GM18499 (cell line): ENCODE results near the gene DOCK10.
"Not testable (repeated sequence)": the region's sequence is repeated elsewhere in the genome, so short reads cannot be mapped to it uniquely, and the experiment has no call there.

ENCODE experiments used
- ATAC-seq: cut with Tn5 transposase; IDR thresholded peaks from one replicate; pipeline ENCODE4 v1.9.1; 2021; ENCODE audit warnings: moderate number of reproducible peaks; ENCODE audit not compliant: insufficient read depth, unreplicated experiment

The DOCK10 gene

DNA sequence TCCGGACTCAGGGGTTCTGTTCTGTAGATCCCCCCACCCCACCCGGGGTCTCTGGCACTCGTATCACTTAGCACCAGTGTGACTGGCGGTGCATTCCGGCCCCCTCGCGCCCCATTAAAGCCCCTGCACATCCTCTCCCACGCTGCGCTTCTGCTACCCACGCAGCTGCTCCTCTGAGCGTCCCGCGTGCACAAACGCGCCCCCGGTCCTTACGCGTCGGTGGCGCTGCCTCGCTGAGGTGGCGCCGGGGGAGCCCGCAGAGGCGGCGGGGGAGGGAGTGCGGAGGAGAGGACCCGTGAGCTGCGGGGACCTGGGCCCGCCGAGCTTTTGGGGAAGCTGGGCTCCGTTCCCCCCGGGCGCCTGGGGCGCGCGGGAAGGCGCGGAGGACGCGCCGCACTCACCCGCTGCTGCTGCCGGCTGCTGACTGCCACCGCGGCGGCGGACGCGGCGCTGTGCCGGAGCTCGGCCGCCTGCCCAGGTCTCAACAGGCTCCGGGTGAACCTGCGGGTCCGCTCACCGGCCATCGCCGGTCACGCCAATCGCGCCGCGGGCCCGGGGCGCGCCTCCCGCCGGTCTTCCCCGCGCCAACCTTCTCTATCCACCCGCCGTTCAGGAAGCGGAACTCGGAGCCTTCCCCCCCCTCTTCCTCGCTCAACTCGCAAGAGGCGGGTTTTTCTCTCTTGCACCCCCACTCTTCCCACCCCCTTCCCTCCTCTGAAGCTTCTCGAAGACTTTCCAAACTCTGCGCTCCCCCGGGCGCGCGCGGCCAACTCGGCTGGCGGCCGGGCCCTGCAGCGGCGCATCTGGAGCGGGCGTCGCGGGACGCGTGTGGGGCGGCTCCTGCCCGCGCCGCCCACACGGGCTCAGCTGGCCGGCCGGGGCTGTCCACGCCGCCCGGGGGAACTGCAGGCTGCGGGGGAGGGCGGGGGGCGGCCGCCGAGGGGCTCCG is at the start of gene DOCK10:
TSS of gene DOCK10 (minus strand) at position 618 of the 949 bp plus-strand sequence. CDS start at position 524, 94 bp downstream.
- peak; percentile 1 for ATAC-seq

- no peak for ATAC-seq
Observed at GRCh38 chr2:225091336-225091735, 49.1 kb upstream of the DOCK10 start.

- no peak for ATAC-seq
Observed at GRCh38 chr2:225090746-225091145, 48.5 kb upstream of the DOCK10 start.

GRCh38 chr2:225086915-225087314 is 44.6 kb upstream of the DOCK10 start:
- no peak for ATAC-seq

DNA sequence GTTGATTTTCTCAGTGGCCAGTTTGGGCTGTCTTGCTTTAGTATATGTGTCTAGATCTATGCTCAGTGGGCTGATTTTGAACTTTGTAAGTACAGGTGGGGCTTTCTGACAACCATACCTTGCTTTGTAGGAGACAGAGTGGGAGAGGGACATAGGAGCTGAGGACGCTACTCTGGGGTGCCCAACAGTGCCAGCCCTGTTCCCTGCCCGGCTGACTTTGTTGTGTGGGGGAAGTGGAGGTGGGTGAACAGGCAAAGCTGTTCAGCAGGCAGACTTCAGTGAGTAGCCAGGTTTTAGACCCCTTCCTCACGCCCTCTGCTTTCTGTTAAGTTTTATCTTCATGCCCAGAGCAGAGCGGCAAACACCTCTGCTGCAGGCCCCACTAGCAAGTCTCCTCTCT is 44.2 kb upstream of the DOCK10 start:
- ATAC-seq = no peak

DNA sequence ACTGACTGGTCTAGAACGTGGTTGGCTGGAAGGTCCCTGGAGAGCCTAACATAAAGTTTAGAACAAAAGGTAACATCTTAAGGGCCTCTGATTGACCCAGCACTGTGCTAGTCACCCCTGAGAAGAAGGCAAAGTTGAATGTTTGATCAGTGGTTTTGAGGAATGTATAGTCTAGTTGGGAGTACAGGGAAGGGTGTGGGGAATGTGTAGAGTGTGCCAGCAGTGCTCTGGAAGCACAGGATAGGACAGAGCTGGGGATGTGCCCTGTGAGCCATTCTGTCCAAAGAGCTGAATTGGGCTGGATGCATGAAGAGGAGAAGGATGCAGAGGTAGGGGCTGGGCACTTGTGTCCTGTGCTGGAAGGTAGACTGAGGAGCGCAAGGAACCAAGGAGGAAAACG is 41.0 kb upstream of the DOCK10 start:
- no peak for ATAC-seq

- no peak for ATAC-seq
Observed at GRCh38 chr2:225076125-225076524, 33.9 kb upstream of the DOCK10 start.

- ATAC-seq = no peak
Observed at GRCh38 chr2:225074919-225075681, 32.8 kb upstream of the DOCK10 start.

- ATAC-seq = no peak
Observed at GRCh38 chr2:225074366-225074765, 32.1 kb upstream of the DOCK10 start.

- no peak for ATAC-seq
Observed at GRCh38 chr2:225073198-225073597, 30.9 kb upstream of the DOCK10 start.

- no peak for ATAC-seq
Observed at GRCh38 chr2:225072444-225072843, 30.2 kb upstream of the DOCK10 start.

DNA sequence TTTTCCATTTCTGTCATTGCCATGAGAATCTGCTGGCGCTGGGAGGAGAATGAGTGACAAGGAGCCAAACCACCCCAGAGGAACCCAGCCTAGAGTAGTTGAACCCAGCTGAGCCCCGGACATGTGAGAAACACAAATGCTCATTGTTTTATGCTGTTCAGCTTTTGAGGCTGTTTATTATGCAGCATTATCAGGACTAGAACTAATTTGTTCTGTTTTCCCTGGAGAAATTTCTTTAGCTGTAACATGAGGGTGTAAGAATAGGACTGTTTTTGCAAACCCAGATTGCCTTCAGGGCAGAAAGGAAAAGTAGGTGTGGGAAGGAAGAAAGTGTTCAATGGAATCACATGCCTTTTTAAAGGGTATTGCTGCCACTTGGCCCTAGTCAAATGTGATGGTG is 28.5 kb upstream of the DOCK10 start:
- no peak for ATAC-seq

DNA sequence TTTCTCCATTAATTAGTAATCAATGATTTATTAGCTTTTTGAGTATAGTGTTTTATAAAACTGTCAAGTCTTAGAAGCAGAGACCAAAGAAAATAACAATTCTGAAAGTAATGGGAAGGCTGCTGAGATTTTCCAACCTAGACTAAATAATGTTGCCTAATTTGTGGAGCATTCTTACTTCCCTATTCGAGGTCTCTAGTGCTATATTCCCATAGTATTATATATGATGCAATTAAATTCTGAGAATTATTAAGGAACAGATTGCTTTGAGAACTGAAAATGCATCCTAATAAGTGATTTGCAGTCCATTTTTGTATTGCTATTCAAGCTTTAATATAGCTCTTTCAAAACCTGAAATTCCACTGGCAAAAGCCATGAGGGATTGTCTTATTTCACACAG is 27.7 kb upstream of the DOCK10 start:
- no peak for ATAC-seq

DNA sequence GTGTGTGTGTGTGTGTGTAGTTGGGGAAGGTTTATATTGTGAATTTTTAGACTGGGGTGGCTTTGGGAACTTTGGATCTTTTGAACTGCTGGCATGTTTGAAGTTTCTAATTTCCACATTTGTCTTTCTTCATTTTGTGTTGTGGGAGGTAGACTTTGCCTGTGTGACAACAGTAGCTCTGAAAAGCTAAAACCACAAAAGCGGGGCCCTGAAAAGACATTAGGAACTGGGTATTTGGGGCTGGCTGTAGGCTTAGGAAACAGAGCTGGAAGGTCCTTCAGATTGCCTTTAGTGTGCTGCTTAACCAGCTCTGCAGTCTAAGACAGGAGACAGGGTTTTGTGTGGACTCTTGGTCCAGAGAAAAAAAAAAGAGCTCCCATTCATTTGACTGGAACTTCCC is 27.2 kb upstream of the DOCK10 start:
- no peak for ATAC-seq

DNA sequence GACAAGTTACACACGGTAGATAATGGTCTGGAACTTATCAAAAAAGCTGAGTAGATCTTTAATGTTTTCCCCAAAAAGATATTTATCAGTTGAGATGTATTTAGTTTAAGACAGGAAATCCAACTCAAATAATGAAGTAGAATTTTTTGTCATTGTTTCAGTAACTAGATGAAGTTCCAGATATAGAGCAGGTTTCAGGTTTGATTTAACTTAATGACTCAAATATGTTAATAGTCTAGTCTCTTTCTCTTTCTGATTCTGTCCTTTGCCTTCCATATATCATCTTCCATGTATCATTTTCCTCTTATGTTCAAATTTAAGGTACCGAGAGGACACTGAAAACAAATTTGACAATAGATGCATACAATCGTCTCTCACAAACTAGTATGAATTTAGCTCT is 23.6 kb upstream of the DOCK10 start:
- no peak for ATAC-seq

GRCh38 chr2:225064928-225065327 is 22.7 kb upstream of the DOCK10 start:
- no peak for ATAC-seq

GRCh38 chr2:225064362-225064761 is 22.1 kb upstream of the DOCK10 start:
- ATAC-seq = no peak

DNA sequence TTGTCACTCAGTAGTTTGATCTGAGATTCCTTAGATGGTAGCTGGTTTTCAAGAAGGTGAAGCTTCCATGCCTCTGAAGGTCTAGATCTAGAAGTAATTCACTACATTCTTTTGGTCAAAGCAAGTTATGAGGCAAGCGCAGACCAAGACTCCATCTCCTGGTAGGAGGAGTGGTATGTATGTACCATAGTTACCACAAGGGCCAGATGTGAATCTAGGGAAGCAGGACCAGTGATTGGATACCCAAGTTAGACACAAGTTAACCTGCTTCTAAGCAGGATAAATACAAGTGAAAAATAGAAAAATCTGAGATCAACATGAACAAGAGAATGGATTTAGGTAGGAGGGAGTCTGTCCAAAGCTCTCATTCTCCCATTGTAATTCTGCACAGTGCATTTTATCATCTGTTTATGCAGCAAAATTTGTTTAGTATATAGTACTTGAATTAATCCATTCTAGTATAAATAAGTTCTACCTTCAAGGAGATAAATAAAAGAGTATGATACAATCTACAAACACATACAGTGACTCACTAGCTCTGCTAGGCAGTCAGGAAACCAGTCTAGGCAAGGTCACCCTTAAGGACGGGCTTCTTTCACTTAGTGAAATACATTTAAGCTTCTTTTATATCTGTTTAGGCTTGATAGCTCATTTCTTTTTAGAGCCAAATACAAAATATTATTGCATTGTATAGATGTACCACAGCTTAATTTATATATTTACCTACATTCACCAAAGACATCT is 14.2 kb upstream of the DOCK10 start:
- no peak for ATAC-seq

GRCh38 chr2:225055714-225056113 is 13.4 kb upstream of the DOCK10 start:
- no peak for ATAC-seq

- no peak for ATAC-seq
Observed at GRCh38 chr2:225052703-225053102, 10.4 kb upstream of the DOCK10 start.

DNA sequence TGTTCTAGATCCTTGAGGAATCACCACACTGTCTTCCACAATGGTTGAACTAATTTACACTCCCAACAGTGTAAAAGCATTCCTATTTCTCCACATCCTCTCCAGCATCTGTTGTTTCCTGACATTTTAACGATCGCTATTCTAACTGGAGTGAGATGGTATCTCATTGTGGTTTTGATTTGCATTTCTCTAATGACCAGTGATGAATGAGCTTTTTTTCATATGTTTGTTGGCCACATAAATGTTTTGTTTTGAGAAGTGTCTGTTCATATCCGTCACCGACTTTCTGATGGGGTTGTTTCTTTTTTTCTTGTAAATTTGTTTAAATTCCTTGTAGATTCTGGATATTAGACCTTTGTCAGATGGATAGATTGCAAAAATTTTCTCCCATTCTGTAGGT is 5.2 kb upstream of the DOCK10 start:
- not testable (repeated sequence) for ATAC-seq
